ENCODE data around the gene MAGEA6. TPM values are rescaled to one million over a fixed set of nuclear protein-coding genes. Genes with fewer than 3 reads are reported as not detected.
"Not testable (repeated sequence)": the region's sequence is repeated elsewhere in the genome, so short reads cannot be mapped to it uniquely, and the experiment has no call there.

The MAGEA6 gene
- polyA plus RNA-seq (ENCODE audit: insufficient read length), result not detected

GRCh38 chrX:152769549-152770289, at the start of gene MAGEA6:
Gene MAGEA6 (minus strand): TSS chrX:152769689. CDS start chrX:152767650, 2,039 bp downstream.
- DNase-seq, result not testable (repeated sequence)

- DNase-seq, result no peak
These were observed 49.8 kb upstream of the MAGEA6 start for GRCh38 chrX:152819266-152819665.

- no peak for DNase-seq
These were observed 48.9 kb upstream of the MAGEA6 start for GRCh38 chrX:152818356-152818755.

GRCh38 chrX:152817078-152817764, 47.7 kb upstream of the MAGEA6 start:
- peak; percentile 13 for DNase-seq

- no peak for DNase-seq
These were observed 44.6 kb upstream of the MAGEA6 start for GRCh38 chrX:152814048-152814447.

- DNase-seq, result no peak
These were observed 43.7 kb upstream of the MAGEA6 start for GRCh38 chrX:152813206-152813605.

- DNase-seq, result no peak
These were observed 40.9 kb upstream of the MAGEA6 start for GRCh38 chrX:152810403-152810802.

- DNase-seq, result no peak
These were observed 36.5 kb upstream of the MAGEA6 start for GRCh38 chrX:152806035-152806434.

GRCh38 chrX:152798945-152799344, 29.5 kb upstream of the MAGEA6 start:
- DNase-seq, result no peak

GRCh38 chrX:152787062-152787461, 17.6 kb upstream of the MAGEA6 start:
- DNase-seq, result not testable (repeated sequence)

GRCh38 chrX:152766562-152766961, 2.9 kb downstream of the MAGEA6 start:
- DNase-seq, result not testable (repeated sequence)

GRCh38 chrX:152761582-152761981, 7.9 kb downstream of the MAGEA6 start:
- DNase-seq, result not testable (repeated sequence)

GRCh38 chrX:152759544-152759943, 9.9 kb downstream of the MAGEA6 start:
- not testable (repeated sequence) for DNase-seq

- not testable (repeated sequence) for DNase-seq
These were observed 10.6 kb downstream of the MAGEA6 start, which contains the start of gene CSAG3 for GRCh38 chrX:152758918-152759317. Gene CSAG3 (plus strand): TSS chrX:152759218.

GRCh38 chrX:152754871-152755270, 14.6 kb downstream of the MAGEA6 start:
- DNase-seq, result not testable (repeated sequence)

- not testable (repeated sequence) for DNase-seq
These were observed 15.5 kb downstream of the MAGEA6 start, which contains the start of gene MAGEA2 for GRCh38 chrX:152753686-152754650. Gene MAGEA2 (minus strand): TSS chrX:152753842. CDS start chrX:152751363, 2,479 bp downstream.

- DNase-seq, result no peak
These were observed 30.9 kb downstream of the MAGEA6 start for GRCh38 chrX:152738560-152738959.

GRCh38 chrX:152736528-152736927, 33.0 kb downstream of the MAGEA6 start:
- DNase-seq, result not testable (repeated sequence)

- no peak for DNase-seq
These were observed 33.5 kb downstream of the MAGEA6 start for GRCh38 chrX:152735860-152736511.

GRCh38 chrX:152735101-152735500, 34.4 kb downstream of the MAGEA6 start:
- DNase-seq, result no peak

GRCh38 chrX:152734143-152734858, 35.2 kb downstream of the MAGEA6 start:
- not testable (repeated sequence) for DNase-seq
